ENCODE data around the gene HS3ST4. TPM values are rescaled to one million over a fixed set of nuclear protein-coding genes. Genes with fewer than 3 reads are reported as not detected.
"Not testable (repeated sequence)": the region's sequence is repeated elsewhere in the genome, so short reads cannot be mapped to it uniquely, and the experiment has no call there.

The HS3ST4 gene
- total and polyA plus RNA-seq, 10 of the 15 experiments (the other 5 are each of a cell fraction or from before 2014, with no cell fraction given): 0.05 TPM; not detected in 9

DNA sequence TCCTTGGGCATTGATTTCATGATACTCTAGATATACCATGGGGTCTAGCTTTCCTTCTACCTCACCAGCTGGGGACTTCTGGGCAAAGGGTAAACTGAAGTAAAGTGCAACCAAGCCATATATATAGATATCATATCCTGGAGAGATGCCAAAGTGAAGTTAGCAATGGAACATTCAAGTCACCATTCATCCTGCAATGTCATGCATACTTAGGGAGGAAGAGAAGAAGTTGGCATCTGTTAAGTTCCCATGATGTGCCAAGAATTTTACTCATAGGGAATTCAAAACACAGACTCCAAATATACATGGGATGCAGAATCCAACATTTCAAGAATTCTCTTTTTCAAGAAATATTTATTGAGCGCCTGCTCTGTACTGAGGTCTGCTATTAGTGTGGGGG, 399.8 kb downstream of the HS3ST4 start:
- RAD21 ChIA-PET (ENCODE audit: unreplicated experiment): no interaction called here
- H4K20me1 ChIP-seq (ENCODE audit: control insufficient read depth, insufficient read depth): no peaks in the 10 kb centered on the region
- no peak for FAIRE-seq
- in situ Hi-C loops (cut with MboI) (no loop called here), intact Hi-C loops (cut with micrococcal nuclease; ENCODE audit: unreplicated experiment) (no loop called here)
- 50% methylated on average over 1 of the region's 1 CpG for WGBS (ENCODE audit: insufficient coverage, insufficient replicate concordance, low lambda C conversion rate, missing lambda C conversion rate)
- H3K4me1 ChIP-seq (ENCODE audit: control insufficient read depth, insufficient read depth, low read length): no peaks in the 10 kb centered on the region
- no peaks in the 10 kb centered on the region for H3K27me3 ChIP-seq (replicated peaks in 1 of 2; ENCODE audit: control insufficient read depth in 2 of 2, insufficient read depth in 2 of 2, low read length in 1 of 2)
- H3K9me3 ChIP-seq (replicated peaks; ENCODE audit: control insufficient read depth, insufficient read depth, low read length): no peaks in the 10 kb centered on the region
- H3K79me2 ChIP-seq (ENCODE audit: control insufficient read depth, insufficient read depth, low read length): no peaks in the 10 kb centered on the region
- no peak for TF ChIP-seq NFYA (IDR thresholded peaks at IDR 0.05; ENCODE audit: borderline replicate concordance, low read depth, low read length)
- TF ChIP-seq CHD1 (IDR thresholded peaks at IDR 0.05; ENCODE audit: low read depth, low read length): no peak
- no peak for TF ChIP-seq FOXM1 (IDR thresholded peaks at IDR 0.05; ENCODE audit: low read depth, low read length)
- TF ChIP-seq TARDBP (IDR thresholded peaks at IDR 0.05; ENCODE audit: borderline replicate concordance): no peak
- TF ChIP-seq NFXL1 (IDR thresholded peaks at IDR 0.05; ENCODE audit: borderline replicate concordance): no peak
- no peak for TF ChIP-seq GATAD2B (conservative IDR thresholded peaks at IDR 0.05; ENCODE audit: low read depth)
- TF ChIP-seq STAT3 (IDR thresholded peaks at IDR 0.05; ENCODE audit: low read depth, low read length): no peak
- TF ChIP-seq TBL1XR1 (IDR thresholded peaks at IDR 0.05; ENCODE audit: low read depth, low read length): no peak
- no peak for TF ChIP-seq ZNF217 (IDR thresholded peaks at IDR 0.05)
- TF ChIP-seq SREBF2 (IDR thresholded peaks at IDR 0.05; ENCODE audit: low read length): no peak
- no peak for TF ChIP-seq MEF2A (IDR thresholded peaks at IDR 0.05; ENCODE audit: insufficient read depth, low read depth, low read length)
- TF ChIP-seq EGR1 (IDR thresholded peaks at IDR 0.05; ENCODE audit: borderline replicate concordance in 1 of 2, low read depth in 2 of 2, low read length in 2 of 2): no peak
- TF ChIP-seq KAT2A (conservative IDR thresholded peaks at IDR 0.05; ENCODE audit: control insufficient read depth, low read depth, low read length): no peak
- TF ChIP-seq, protein P1, sequence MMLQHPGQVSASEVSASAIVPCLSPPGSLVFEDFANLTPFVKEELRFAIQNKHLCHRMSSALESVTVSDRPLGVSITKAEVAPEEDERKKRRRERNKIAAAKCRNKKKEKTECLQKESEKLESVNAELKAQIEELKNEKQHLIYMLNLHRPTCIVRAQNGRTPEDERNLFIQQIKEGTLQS (IDR thresholded peaks at IDR 0.05; ENCODE audit: borderline replicate concordance, extremely low read depth, low read depth, low read length): no peak
- H3K4me2 ChIP-seq (ENCODE audit: control insufficient read depth, insufficient read depth): no peak overlapping the region
- H3K4me3 ChIP-seq: no peak overlapping the region
- DNase-seq (ENCODE audit: low read depth, low spot score): no peak
- no peak overlapping the region for H3K27ac ChIP-seq (ENCODE audit: control insufficient read depth, insufficient read depth)
- H3K9ac ChIP-seq (ENCODE audit: control insufficient read depth, insufficient read depth, low read length): no peak overlapping the region
- BruUV-seq (replicated peaks): no TSS peak
- CTCF ChIA-PET: no interaction called here
- no peak overlapping the region for H2AFZ ChIP-seq (ENCODE audit: control insufficient read depth, low read depth, low read length)
- SMC1A ChIA-PET (ENCODE audit: uncharacterized antibody, unreplicated experiment): no interaction called here
- ATAC-seq: no peak
- POLR2A ChIA-PET: no interaction called here
- no peaks in the 10 kb centered on the region for H3K36me3 ChIP-seq (ENCODE audit: control insufficient read depth in 2 of 2, insufficient read depth in 2 of 2, low read length in 1 of 2)

DNA sequence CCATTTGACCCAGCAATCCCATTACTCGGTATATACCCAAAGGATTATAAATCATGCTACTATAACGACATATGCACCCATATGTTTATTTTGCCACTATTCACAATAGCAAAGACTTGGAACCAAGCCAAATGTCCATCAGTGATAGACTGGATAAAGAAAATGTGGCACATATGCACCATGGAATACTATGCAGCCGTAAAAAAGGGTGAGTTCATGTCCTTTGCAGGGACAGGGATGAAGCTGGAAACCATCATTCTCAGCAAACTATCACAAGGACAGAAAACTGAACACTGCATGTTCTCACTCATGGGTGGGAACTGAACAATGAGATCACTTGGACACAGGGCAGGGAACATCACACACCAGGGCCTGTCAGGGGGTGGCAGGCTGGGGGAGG, 406.4 kb downstream of the HS3ST4 start:
- POLR2A ChIA-PET; H3K79me2 ChIP-seq (ENCODE audit: control insufficient read depth, insufficient read depth, low read length); FAIRE-seq; BruUV-seq (replicated peaks); in situ Hi-C loops (cut with MboI); H3K9ac ChIP-seq (ENCODE audit: control insufficient read depth, insufficient read depth, low read length); H3K4me3 ChIP-seq; H3K4me2 ChIP-seq (ENCODE audit: control insufficient read depth, insufficient read depth); CTCF ChIA-PET; H3K4me1 ChIP-seq (ENCODE audit: control insufficient read depth, insufficient read depth, low read length); DNase-seq (ENCODE audit: low read depth, low spot score); H3K36me3 ChIP-seq (ENCODE audit: control insufficient read depth in 2 of 2, insufficient read depth in 2 of 2, low read length in 1 of 2); H3K27me3 ChIP-seq (replicated peaks in 1 of 2; ENCODE audit: control insufficient read depth in 2 of 2, insufficient read depth in 2 of 2, low read length in 1 of 2); RAD21 ChIA-PET (ENCODE audit: unreplicated experiment); intact Hi-C loops (cut with micrococcal nuclease; ENCODE audit: unreplicated experiment); H4K20me1 ChIP-seq (ENCODE audit: control insufficient read depth, insufficient read depth); H2AFZ ChIP-seq (ENCODE audit: control insufficient read depth, low read depth, low read length); SMC1A ChIA-PET (ENCODE audit: uncharacterized antibody, unreplicated experiment); H3K9me3 ChIP-seq (replicated peaks; ENCODE audit: control insufficient read depth, insufficient read depth, low read length); ATAC-seq; H3K27ac ChIP-seq (ENCODE audit: control insufficient read depth, insufficient read depth): not testable (repeated sequence)
- 50% methylated on average over 3 of the region's 3 CpGs for WGBS (ENCODE audit: insufficient coverage, insufficient replicate concordance, low lambda C conversion rate, missing lambda C conversion rate)

Measured in GM12878 (cell line).